H7 (cell line): Measurements from ENCODE around the gene PDE4B. TPM values are rescaled to one million over a fixed set of nuclear protein-coding genes. Genes with fewer than 3 reads are reported as not detected.

Experiments used
- DNase-seq: peaks from one replicate; pipeline ENCODE4 v3.0.0; 2012
- H3K27me3 ChIP-seq: 2 replicates; pipeline ENCODE4 v1.6.0; 2011; ENCODE audit warnings: mild to moderate bottlenecking, low read length; ENCODE audit not compliant: control insufficient read depth, insufficient read depth
- H3K36me3 ChIP-seq: replicated peaks from 2 replicates; pipeline ENCODE4 v1.5.1; 2011; ENCODE audit warnings: low read length; ENCODE audit not compliant: control insufficient read depth, insufficient read depth
- H3K4me3 ChIP-seq: 2 replicates; pipeline ENCODE4 v1.5.1; 2011; ENCODE audit warnings: low read depth, mild to moderate bottlenecking, control low read depth, low read length, moderate library complexity; ENCODE audit not compliant: insufficient read depth
- total RNA-seq: library from RNA; depleted of rRNA; stranded (reverse); fragments of >200 nt; shearing (Covaris generic); gene quantifications from 2 replicates; pipeline ENCODE4 v1.2.3, GENCODE V29; 2014

The PDE4B gene
- total RNA-seq, 1 experiment from 2014 or later: 4.1 TPM

DNA sequence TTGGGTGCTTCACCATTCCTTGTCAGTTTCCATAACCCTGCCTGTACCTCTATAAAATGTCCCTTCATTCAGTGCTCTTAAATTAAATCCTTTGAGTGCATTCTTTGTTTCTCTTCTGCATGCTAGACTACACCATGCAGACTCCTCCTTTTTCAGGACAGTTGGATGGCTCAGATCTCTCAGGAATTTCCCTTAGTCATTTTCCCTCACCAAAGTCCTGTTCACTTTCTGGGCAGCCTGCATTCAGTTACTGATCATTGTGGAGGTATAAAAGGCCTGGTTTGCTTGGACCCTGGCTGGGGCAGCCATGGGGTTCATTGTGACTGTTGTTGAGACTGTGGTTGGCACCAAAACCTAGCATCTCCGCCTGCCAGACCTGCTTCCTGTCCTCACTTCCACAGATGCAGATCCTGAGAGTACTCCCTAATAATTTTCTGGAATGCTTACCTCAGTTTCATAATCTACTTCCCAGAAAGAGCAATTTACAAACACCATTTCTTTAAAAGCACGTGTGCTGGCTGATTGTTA, 88.4 kb downstream of the PDE4B start:
- DNase-seq: no peak
- H3K36me3 ChIP-seq: no peaks in the 10 kb centered on the region
- H3K4me3 ChIP-seq: no peak overlapping the region
- no peaks in the 10 kb centered on the region for H3K27me3 ChIP-seq

DNA sequence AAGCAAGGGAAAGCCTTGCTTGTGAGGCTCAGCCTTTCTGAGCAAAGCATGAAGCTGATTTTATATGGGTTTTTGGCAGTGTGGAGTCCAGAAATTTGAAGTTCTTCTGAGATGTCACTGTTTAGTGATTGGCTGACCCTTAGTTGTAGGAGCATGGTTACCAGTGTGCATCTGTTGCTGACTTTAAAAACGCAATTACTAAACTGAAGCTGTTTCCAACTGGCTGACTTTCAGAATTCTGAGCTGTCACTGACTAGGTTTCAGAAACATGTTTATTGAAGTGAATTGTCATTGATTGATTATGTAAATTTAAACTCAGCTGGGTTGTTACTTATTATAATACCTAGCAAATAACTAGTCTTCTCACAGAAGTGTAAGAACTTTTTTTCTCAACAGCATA, 89.4 kb downstream of the PDE4B start:
- Histone ChIP-seq H3K4me3 (no peak overlapping the region), H3K27me3 (no peaks in the 10 kb centered on the region), H3K36me3 (no peaks in the 10 kb centered on the region)
- no peak for DNase-seq

DNA sequence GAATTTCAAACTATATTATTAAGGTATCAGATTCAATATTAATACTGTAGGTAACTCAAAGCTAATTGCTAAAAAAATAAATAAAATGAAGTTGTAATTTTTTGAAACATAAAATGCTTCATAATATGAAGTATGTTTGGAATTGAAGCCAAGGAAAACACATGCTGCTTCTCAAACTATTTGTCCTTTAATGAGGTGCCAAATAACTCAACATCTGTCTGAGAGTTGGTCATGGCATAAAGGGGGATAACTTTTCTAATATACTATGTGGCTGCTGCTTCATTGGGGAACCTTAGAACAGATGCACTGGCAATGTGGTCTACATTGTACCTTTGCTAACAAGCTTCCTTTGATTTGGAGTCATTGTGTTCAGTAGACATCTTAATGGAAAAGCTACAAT, 96.7 kb downstream of the PDE4B start:
- Histone ChIP-seq H3K4me3 (no peak overlapping the region), H3K36me3 (no peaks in the 10 kb centered on the region), H3K27me3 (no peaks in the 10 kb centered on the region)
- DNase-seq: no peak

- Histone ChIP-seq H3K36me3 (no peaks in the 10 kb centered on the region), H3K27me3 (no peaks in the 10 kb centered on the region), H3K4me3 (no peak overlapping the region)
- no peak for DNase-seq
Observed at GRCh38 chr1:65890201-65890843, 97.6 kb downstream of the PDE4B start.

DNA sequence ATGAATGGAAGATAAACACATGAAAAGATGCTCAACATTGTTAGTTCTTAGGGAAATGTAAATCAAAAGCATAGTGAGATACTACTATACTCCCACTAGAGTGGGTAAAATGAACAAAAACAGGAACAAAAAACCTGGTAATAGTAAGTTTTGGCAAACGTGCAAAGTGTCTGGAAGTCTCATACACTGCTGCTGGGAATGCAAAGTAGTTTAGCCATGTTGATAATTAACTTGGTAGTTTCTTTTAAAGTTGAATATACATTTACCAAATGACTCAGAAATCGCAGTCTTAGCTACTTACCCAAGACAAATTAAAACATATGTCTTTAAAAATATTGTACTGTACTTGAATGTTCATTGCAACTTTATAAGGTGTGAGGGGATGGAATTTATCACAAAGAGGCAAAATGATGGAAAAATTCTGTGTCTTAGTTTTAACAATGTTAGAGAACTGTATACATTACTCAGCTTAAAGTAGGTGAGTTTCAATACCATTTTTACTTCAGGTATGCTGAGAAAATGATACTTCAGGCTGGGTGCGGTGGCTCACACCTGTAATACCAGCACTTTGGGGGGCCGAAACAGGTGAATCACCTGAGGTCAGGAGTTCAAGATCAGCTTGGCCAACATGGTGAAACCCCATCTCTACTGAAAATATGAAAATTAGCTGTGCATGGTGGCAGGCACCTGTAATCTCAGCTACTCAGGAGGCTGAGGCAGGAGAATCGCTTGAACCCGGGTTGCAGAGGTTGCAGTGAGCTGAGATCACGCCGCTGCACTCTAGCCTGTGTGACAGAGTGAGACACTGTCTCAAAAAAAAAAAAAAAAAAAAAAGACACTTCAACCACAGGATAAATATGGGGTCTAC, 102.3 kb downstream of the PDE4B start:
- no peak for DNase-seq
- Histone ChIP-seq H3K36me3 (no peaks in the 10 kb centered on the region), H3K27me3 (no peaks in the 10 kb centered on the region), H3K4me3 (no peak overlapping the region)

GRCh38 chr1:65896721-65897120, 104.0 kb downstream of the PDE4B start:
- no peak overlapping the region for H3K4me3 ChIP-seq
- H3K27me3 ChIP-seq: no peaks in the 10 kb centered on the region
- no peak for DNase-seq
- no peaks in the 10 kb centered on the region for H3K36me3 ChIP-seq

- Histone ChIP-seq H3K27me3 (no peaks in the 10 kb centered on the region), H3K36me3 (no peaks in the 10 kb centered on the region), H3K4me3 (no peak overlapping the region)
- no peak for DNase-seq
Observed at GRCh38 chr1:65897485-65897884, 104.8 kb downstream of the PDE4B start.

- Histone ChIP-seq H3K36me3 (no peaks in the 10 kb centered on the region), H3K4me3 (no peak overlapping the region), H3K27me3 (no peaks in the 10 kb centered on the region)
- DNase-seq: no peak
Observed at GRCh38 chr1:65904681-65905083, 112.0 kb downstream of the PDE4B start.

- Histone ChIP-seq H3K36me3 (no peaks in the 10 kb centered on the region), H3K4me3 (no peak overlapping the region), H3K27me3 (no peaks in the 10 kb centered on the region)
- no peak for DNase-seq
Observed at GRCh38 chr1:65910432-65910831, 117.7 kb downstream of the PDE4B start.

- Histone ChIP-seq H3K36me3 (no peaks in the 10 kb centered on the region), H3K4me3 (no peak overlapping the region), H3K27me3 (no peaks in the 10 kb centered on the region)
- no peak for DNase-seq
Observed at GRCh38 chr1:65911679-65912078, 119.0 kb downstream of the PDE4B start.

GRCh38 chr1:65918564-65918963, 125.9 kb downstream of the PDE4B start:
- Histone ChIP-seq H3K4me3 (no peak overlapping the region), H3K36me3 (no peaks in the 10 kb centered on the region), H3K27me3 (no peaks in the 10 kb centered on the region)
- DNase-seq: no peak

GRCh38 chr1:65921446-65921845, 128.8 kb downstream of the PDE4B start:
- H3K36me3 ChIP-seq: no peaks in the 10 kb centered on the region
- no peaks in the 10 kb centered on the region for H3K27me3 ChIP-seq
- DNase-seq: no peak
- no peak overlapping the region for H3K4me3 ChIP-seq

DNA sequence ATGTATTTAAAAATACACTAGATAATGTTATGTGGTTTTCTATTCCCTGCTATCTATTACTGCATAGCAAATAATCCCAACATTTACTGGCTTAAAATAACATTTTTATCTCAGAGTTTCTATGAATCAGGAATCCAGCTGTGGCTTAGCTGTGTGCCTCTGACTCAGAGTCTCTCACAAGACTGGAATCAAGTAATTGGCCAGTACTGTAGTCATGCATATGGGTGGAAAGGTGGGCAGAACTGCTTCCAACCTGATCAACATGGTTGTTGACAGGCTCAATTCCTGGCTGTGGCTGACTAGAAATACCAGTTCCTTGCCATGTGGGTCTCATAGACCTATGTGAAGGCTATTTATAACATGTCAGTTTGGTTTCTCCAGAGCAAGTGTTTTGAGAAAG, 131.8 kb downstream of the PDE4B start:
- no peak for DNase-seq
- H3K4me3 ChIP-seq: no peak overlapping the region
- H3K36me3 ChIP-seq: no peaks in the 10 kb centered on the region
- no peaks in the 10 kb centered on the region for H3K27me3 ChIP-seq

GRCh38 chr1:65938506-65938905, 145.8 kb downstream of the PDE4B start:
- Histone ChIP-seq H3K27me3 (no peaks in the 10 kb centered on the region), H3K36me3 (no peaks in the 10 kb centered on the region), H3K4me3 (no peak overlapping the region)
- no peak for DNase-seq

DNA sequence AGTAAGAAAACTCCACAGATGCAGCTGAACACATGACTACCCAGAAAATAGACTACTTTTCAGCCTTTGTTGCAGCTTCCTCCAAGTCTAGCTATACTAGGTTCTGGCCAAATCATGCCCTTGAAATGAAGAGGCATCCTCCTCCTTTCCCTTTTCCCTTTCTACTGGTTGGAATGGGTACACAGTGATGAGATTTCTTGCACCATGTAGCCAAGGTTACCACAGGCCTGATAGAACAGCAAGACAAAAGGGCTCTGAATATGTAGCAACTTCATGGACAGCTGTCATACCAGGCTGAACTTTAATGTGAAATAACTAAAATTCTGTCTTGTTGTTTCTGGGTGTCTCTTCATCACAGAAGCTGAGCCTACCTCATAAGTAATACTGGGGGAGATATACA, 146.5 kb downstream of the PDE4B start:
- no peaks in the 10 kb centered on the region for H3K27me3 ChIP-seq
- H3K36me3 ChIP-seq: no peaks in the 10 kb centered on the region
- no peak overlapping the region for H3K4me3 ChIP-seq
- no peak for DNase-seq
